Smooth muscle cell (in vitro differentiated cells): ENCODE results near the gene TPST2. TPM values are rescaled to one million over a fixed set of nuclear protein-coding genes. Genes with fewer than 3 reads are reported as not detected.
A peak's percentile ranks its signal among the peaks of the same experiment; 100 is the strongest.

ENCODE experiments used
- DNase-seq: peaks from one replicate; lab custom pipeline; 2025; ENCODE audit not compliant: unreplicated experiment; lab: John Stamatoyannopoulos, UW
- H2AFZ ChIP-seq: fragments of 200-600 bp; sonication (generic); 2 replicates; pipeline ENCODE4 v1.6.0; 2016; ENCODE audit warnings: antibody characterized with exemption, low read depth, mild to moderate bottlenecking
- H3F3A ChIP-seq: fragments of 200-600 bp; sonication (generic); 2 replicates; pipeline ENCODE4 v1.6.0; 2017; ENCODE audit warnings: antibody characterized with exemption, low read depth
- H3K27ac ChIP-seq: fragments of 200-600 bp; sonication (generic); 2 replicates; pipeline ENCODE4 v1.5.1; 2016; ENCODE audit warnings: low read depth, mild to moderate bottlenecking
- H3K27me3 ChIP-seq: fragments of 200-600 bp; sonication (generic); 2 replicates; pipeline ENCODE4 v1.6.1; 2016; ENCODE audit warnings: low read depth, mild to moderate bottlenecking
- H3K36me3 ChIP-seq: fragments of 200-600 bp; sonication (generic); 2 replicates; pipeline ENCODE4 v1.5.1; 2016; ENCODE audit warnings: low read depth
- H3K4me1 ChIP-seq: fragments of 200-600 bp; sonication (generic); 2 replicates; pipeline ENCODE4 v1.5.1; 2016; ENCODE audit warnings: low read depth
- H3K4me2 ChIP-seq: fragments of 200-600 bp; sonication (generic); 2 replicates; pipeline ENCODE4 v1.6.0; 2016; ENCODE audit warnings: mild to moderate bottlenecking
- H3K4me3 ChIP-seq: fragments of 200-600 bp; sonication (generic); 2 replicates; pipeline ENCODE4 v1.5.1; 2016; ENCODE audit warnings: mild to moderate bottlenecking
- H3K79me2 ChIP-seq: fragments of 200-600 bp; sonication (generic); 2 replicates; pipeline ENCODE4 v1.6.0; 2016; ENCODE audit warnings: low read depth, mild to moderate bottlenecking
- H3K9ac ChIP-seq: fragments of 200-600 bp; sonication (generic); 2 replicates; pipeline ENCODE4 v1.6.0; 2016; ENCODE audit warnings: low read depth
- H3K9me3 ChIP-seq: fragments of 200-600 bp; sonication (generic); replicated peaks from 2 replicates; pipeline ENCODE4 v1.5.1; 2016; ENCODE audit warnings: low read depth
- H4K20me1 ChIP-seq: fragments of 200-600 bp; sonication (generic); 2 replicates; pipeline ENCODE4 v1.6.0; 2016; ENCODE audit warnings: low read depth
- WGBS: methylation state at CpG from one replicate; pipeline ENCODE4 v1.1.7; 2016; ENCODE audit warnings: low lambda C conversion rate; 5-methylcytosine and 5-hydroxymethylcytosine counted together
- polyA plus RNA-seq: library from polyadenylated mRNA; unstranded; fragments of >200 nt; fragmentation: Nextera tagmentation; extraction: Ambion mirVana; gene quantifications from 2 replicates; pipeline ENCODE4 v1.2.1, GENCODE V29; 2016
- total RNA-seq: library from RNA; depleted of rRNA; stranded (reverse); fragments of >200 nt; gene quantifications from 2 replicates; pipeline ENCODE4 v1.2.3, GENCODE V29; 2014
- TF ChIP-seq, protein P1 (sequence below): fragments of 200-600 bp; sonication (generic); IDR thresholded peaks from 2 replicates; pipeline ENCODE4 v1.5.1; 2017; ENCODE audit warnings: borderline replicate concordance, mild to moderate bottlenecking, antibody characterized with exemption; ENCODE audit not compliant: insufficient read depth, poor library complexity, severe bottlenecking

Gene TPST2
- total and polyA plus RNA-seq, 2 experiments from 2014 or later: 44.1 to 48.5 TPM

DNA sequence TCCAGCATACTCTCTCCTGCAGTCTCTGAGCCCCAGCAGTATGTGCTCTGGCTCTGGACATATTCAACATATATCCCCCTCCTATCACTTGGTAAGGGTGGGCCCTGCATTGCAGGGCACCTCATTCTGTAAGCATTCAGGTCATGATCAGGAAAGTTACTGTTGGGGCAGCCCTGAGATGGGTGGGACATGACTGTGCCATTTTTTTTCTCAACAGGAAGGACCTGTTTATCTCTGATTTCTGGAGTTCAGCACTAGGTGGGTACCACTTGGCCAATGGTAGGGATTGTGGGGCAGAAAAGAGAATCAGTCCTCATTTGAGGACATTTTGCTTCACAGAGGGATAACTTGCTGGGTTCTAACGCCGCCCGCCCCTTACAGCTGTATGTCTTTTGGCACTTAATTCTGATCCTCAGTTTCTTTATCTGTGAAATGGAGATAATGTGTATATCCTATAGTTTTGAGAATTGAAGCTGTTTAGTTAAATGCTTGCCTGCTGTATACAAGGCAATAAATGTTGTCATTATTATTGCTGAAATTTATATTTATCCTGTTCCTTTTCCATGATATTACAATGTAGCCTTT lies 104.0 kb downstream of the TPST2 start:
- Histone ChIP-seq H3K27me3 (no peaks in the 10 kb centered on the region), H3K79me2 (peaks cover 18% of the 10 kb centered on the region), H3K4me3 (no peak overlapping the region), H2AFZ (no peak overlapping the region), H4K20me1 (no peaks in the 10 kb centered on the region), H3K4me1 (peaks cover 25% of the 10 kb centered on the region), H3K36me3 (peaks cover 14% of the 10 kb centered on the region), H3K9ac (no peak overlapping the region), H3K4me2 (no peak overlapping the region), H3F3A (peaks cover 11% of the 10 kb centered on the region), H3K9me3 (no peaks in the 10 kb centered on the region), H3K27ac (peak overlapping the region; percentile 98)
- TF ChIP-seq, protein P1, sequence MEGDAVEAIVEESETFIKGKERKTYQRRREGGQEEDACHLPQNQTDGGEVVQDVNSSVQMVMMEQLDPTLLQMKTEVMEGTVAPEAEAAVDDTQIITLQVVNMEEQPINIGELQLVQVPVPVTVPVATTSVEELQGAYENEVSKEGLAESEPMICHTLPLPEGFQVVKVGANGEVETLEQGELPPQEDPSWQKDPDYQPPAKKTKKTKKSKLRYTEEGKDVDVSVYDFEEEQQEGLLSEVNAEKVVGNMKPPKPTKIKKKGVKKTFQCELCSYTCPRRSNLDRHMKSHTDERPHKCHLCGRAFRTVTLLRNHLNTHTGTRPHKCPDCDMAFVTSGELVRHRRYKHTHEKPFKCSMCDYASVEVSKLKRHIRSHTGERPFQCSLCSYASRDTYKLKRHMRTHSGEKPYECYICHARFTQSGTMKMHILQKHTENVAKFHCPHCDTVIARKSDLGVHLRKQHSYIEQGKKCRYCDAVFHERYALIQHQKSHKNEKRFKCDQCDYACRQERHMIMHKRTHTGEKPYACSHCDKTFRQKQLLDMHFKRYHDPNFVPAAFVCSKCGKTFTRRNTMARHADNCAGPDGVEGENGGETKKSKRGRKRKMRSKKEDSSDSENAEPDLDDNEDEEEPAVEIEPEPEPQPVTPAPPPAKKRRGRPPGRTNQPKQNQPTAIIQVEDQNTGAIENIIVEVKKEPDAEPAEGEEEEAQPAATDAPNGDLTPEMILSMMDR: no peak
- DNase-seq: no peak
- 63% methylated on average over 3 of the region's 3 CpGs for WGBS

DNA sequence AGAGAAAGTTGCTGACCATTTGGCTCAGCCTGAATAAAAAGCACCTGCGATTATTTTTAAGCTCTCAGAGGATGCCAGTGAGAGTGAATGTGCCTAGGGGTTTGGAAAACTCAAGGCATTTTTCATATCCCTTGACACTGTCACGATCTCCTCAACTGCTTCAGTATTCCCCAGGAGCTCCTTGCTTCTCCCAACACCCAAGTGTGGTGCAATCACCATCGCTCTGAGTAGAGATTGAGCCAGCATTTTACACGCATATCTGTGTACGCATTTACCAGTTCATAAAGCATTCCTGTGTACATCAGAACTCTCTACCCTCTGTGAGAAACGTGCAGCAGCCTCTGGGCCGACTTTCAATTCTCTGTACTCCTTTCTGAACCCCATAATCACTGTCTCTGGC lies 104.9 kb downstream of the TPST2 start:
- peaks cover 9% of the 10 kb centered on the region for H3K36me3 ChIP-seq
- H3K27ac ChIP-seq: peak overlapping the region; percentile 98
- peak overlapping the region; percentile 96 for H3K4me2 ChIP-seq
- TF ChIP-seq, protein P1: no peak
- 89% methylated on average over 7 of the region's 7 CpGs for WGBS
- H3K79me2 ChIP-seq: peaks cover 18% of the 10 kb centered on the region
- DNase-seq: no peak
- H3F3A ChIP-seq: peaks cover 11% of the 10 kb centered on the region
- peak overlapping the region; percentile 84 for H3K4me3 ChIP-seq
- H3K9ac ChIP-seq: peak overlapping the region; percentile 99
- H2AFZ ChIP-seq: no peak overlapping the region
- H3K4me1 ChIP-seq: peaks cover 25% of the 10 kb centered on the region
- H3K9me3 ChIP-seq: no peaks in the 10 kb centered on the region
- H4K20me1 ChIP-seq: no peaks in the 10 kb centered on the region
- no peaks in the 10 kb centered on the region for H3K27me3 ChIP-seq

DNA sequence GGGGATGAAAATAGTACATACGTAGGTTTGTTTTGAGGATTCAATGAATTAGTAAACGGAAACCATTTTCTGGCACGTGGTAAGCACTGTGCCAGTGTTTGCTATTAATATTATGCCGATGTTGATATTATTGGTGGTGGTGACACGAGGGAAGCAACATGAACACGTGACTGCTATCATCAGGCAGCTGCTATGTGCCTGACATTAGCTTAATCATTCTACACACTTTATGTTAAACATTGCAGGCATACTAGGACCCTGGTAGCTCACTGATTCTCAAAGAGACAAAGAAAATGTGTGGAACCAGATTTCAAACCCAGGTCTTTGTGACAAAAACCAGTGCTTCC lies 105.6 kb downstream of the TPST2 start:
- no peaks in the 10 kb centered on the region for H3K9me3 ChIP-seq
- H3K4me2 ChIP-seq: peak overlapping the region; percentile 96
- peaks cover 25% of the 10 kb centered on the region for H3K4me1 ChIP-seq
- WGBS: 20% methylated on average over 6 of the region's 6 CpGs
- no peaks in the 10 kb centered on the region for H4K20me1 ChIP-seq
- H3K27me3 ChIP-seq: no peaks in the 10 kb centered on the region
- peak overlapping the region; percentile 84 for H3K4me3 ChIP-seq
- H2AFZ ChIP-seq: peak overlapping the region; percentile 85
- H3K36me3 ChIP-seq: peaks cover 6% of the 10 kb centered on the region
- TF ChIP-seq, protein P1: no peak
- H3K9ac ChIP-seq: peak overlapping the region; percentile 99
- H3K27ac ChIP-seq: peak overlapping the region; percentile 98
- no peak for DNase-seq
- peaks cover 21% of the 10 kb centered on the region for H3K79me2 ChIP-seq
- H3F3A ChIP-seq: peaks cover 11% of the 10 kb centered on the region
